Measurements from ENCODE around the gene KDF1. TPM values are rescaled to one million over a fixed set of nuclear protein-coding genes. Genes with fewer than 3 reads are reported as not detected.

Gene KDF1, protein sequence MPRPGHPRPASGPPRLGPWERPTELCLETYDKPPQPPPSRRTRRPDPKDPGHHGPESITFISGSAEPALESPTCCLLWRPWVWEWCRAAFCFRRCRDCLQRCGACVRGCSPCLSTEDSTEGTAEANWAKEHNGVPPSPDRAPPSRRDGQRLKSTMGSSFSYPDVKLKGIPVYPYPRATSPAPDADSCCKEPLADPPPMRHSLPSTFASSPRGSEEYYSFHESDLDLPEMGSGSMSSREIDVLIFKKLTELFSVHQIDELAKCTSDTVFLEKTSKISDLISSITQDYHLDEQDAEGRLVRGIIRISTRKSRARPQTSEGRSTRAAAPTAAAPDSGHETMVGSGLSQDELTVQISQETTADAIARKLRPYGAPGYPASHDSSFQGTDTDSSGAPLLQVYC
- not detected in 2 replicates for total RNA-seq (2014; rRNA removed; shearing (Covaris generic))

DNA sequence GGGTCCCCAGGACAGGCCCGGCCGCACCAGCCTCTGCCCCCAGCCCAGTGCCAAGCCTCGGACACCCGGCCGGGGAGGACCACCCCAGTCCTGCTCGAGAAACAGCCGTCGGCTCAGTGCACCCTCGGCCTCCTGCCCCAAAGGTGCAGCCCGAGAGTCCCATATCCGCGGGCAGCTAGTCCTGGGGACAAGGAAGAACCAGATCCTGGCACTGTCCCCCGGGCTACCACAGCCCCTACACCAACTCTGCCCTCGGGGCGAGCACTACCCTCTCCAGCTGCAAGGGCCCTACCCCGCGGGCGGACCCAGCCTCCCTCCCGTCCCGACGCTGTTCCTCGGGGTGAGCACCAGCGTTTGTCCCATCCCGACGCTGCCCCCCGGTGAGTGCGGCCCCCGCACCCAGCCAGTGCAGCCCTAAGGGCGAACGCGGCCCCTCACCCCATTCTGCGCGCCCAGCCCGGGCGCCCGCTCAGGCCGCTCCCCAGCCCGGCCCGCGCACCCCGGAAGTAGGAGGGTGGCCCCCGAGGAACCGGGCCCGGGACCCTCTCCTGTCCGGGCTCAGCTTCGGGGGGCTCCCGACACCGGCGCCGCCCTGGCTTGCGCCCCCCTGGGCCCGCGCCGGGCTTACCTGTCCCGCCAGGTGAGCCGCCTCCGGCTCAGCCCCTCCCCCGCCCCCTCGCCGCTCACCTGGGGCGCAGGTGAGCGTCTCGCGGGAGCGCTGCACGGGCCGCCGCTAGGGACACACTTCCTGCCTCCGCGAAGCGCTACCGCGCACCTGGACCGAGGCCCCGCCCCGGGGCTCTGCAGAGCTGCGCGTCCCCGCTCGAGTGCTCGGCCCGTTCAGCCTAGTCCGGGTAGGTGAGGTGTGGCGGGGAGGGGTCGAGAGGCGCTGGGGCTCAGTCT, at the start of gene KDF1:
Gene KDF1 (minus strand): TSS at position 747 of the 903 bp plus-strand sequence. CDS start 8,088 bp downstream, outside the sequence.
- no peak for DNase-seq (ENCODE audit: low read depth in 1 of 2, low spot score in 2 of 2)
- no peak within 1 kb of the TSS for H3K4me3 ChIP-seq
- peaks cover 21% of the 10 kb centered on the region for H3K27me3 ChIP-seq (replicated peaks)
- H3K9me3 ChIP-seq (replicated peaks): no peaks in the 10 kb centered on the region
- no peaks in the 10 kb centered on the region for H3K36me3 ChIP-seq
- H3K4me1 ChIP-seq (replicated peaks): peaks cover 23% of the 10 kb centered on the region
- no peak within 1 kb of the TSS for H3K27ac ChIP-seq

DNA sequence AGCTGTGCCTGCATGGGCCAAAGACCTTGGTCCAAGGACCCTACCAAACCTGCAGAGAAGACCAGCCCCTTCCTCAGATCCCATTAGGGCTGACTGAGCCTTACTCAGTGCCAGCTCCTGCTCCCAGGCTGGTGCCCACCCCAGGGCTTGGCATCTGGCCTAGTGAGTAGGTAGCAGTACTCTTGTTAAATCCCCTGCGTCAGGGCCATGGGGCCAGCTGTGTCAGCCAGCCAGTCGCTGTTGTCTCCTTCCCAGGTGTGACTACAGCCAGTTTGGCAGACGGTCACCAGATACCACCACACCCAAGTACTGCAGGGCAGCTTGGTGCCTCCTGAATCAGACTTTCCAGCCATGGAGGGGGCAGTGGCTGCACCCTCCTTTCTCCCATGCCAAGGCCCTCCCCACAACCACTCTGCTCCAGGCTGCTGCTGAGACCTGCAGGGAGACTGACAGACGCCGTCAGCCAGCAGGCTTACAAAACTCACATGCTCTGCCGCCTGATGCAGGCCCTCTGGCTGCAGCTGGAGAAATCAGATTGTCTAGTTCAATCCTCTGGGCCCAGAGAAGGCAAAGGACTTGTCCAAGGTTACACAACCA, 49.4 kb upstream of the KDF1 start:
- Histone ChIP-seq H3K4me1 (replicated peaks) (peaks cover 49% of the 10 kb centered on the region), H3K27me3 (replicated peaks) (no peaks in the 10 kb centered on the region), H3K4me3 (no peak overlapping the region), H3K27ac (no peak overlapping the region), H3K9me3 (replicated peaks) (no peaks in the 10 kb centered on the region), H3K36me3 (peaks cover 17% of the 10 kb centered on the region)
- DNase-seq (ENCODE audit: low read depth in 1 of 2, low spot score in 2 of 2): no peak

- no peak overlapping the region for H3K27ac ChIP-seq
- H3K4me3 ChIP-seq: no peak overlapping the region
- H3K9me3 ChIP-seq (replicated peaks): no peaks in the 10 kb centered on the region
- no peaks in the 10 kb centered on the region for H3K27me3 ChIP-seq (replicated peaks)
- DNase-seq (ENCODE audit: low read depth in 1 of 2, low spot score in 2 of 2): no peak
- peaks cover 19% of the 10 kb centered on the region for H3K36me3 ChIP-seq
- peaks cover 46% of the 10 kb centered on the region for H3K4me1 ChIP-seq (replicated peaks)
These were observed 47.8 kb upstream of the KDF1 start for GRCh38 chr1:27007909-27008582.

DNA sequence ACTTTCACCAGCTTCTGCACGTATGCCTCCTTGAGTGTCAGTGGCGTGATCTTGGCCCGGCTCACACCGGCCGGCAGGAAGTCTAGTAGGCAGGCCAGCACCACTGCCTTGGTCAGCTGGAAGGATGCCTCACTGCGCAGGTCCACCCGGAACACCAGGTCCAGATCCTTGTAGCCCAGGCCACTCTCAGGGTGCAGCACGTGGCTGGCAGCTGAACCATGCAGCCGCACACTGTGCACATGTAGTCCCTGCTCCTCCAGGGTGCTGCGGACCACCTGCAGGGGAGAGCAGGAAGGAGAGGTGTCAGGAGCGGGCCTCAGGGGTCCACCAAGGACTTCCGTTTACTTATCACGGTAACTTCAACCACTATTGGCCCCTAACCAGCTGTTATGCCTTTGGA, 46.4 kb upstream of the KDF1 start:
- H3K9me3 ChIP-seq (replicated peaks): no peaks in the 10 kb centered on the region
- H3K4me3 ChIP-seq: no peak overlapping the region
- no peak overlapping the region for H3K27ac ChIP-seq
- H3K4me1 ChIP-seq (replicated peaks): peaks cover 39% of the 10 kb centered on the region
- peaks cover 22% of the 10 kb centered on the region for H3K36me3 ChIP-seq
- no peak for DNase-seq (ENCODE audit: low read depth in 1 of 2, low spot score in 2 of 2)
- no peaks in the 10 kb centered on the region for H3K27me3 ChIP-seq (replicated peaks)

- no peak for DNase-seq (ENCODE audit: low read depth in 1 of 2, low spot score in 2 of 2)
- H3K27ac ChIP-seq: no peak overlapping the region
- H3K27me3 ChIP-seq (replicated peaks): no peaks in the 10 kb centered on the region
- no peaks in the 10 kb centered on the region for H3K9me3 ChIP-seq (replicated peaks)
- H3K36me3 ChIP-seq: peaks cover 23% of the 10 kb centered on the region
- H3K4me3 ChIP-seq: no peak overlapping the region
- H3K4me1 ChIP-seq (replicated peaks): peaks cover 39% of the 10 kb centered on the region
These were observed 45.6 kb upstream of the KDF1 start for GRCh38 chr1:27005648-27006496.

- peaks cover 39% of the 10 kb centered on the region for H3K4me1 ChIP-seq (replicated peaks)
- no peaks in the 10 kb centered on the region for H3K27me3 ChIP-seq (replicated peaks)
- peaks cover 29% of the 10 kb centered on the region for H3K36me3 ChIP-seq
- DNase-seq (ENCODE audit: low read depth in 1 of 2, low spot score in 2 of 2): no peak
- no peaks in the 10 kb centered on the region for H3K9me3 ChIP-seq (replicated peaks)
- no peak overlapping the region for H3K4me3 ChIP-seq
- no peak overlapping the region for H3K27ac ChIP-seq
These were observed 44.9 kb upstream of the KDF1 start for GRCh38 chr1:27005166-27005530.

GRCh38 chr1:27004471-27005165, 44.4 kb upstream of the KDF1 start:
- Histone ChIP-seq H3K27ac (no peak overlapping the region), H3K27me3 (replicated peaks) (no peaks in the 10 kb centered on the region), H3K36me3 (peaks cover 29% of the 10 kb centered on the region), H3K4me1 (replicated peaks) (peaks cover 39% of the 10 kb centered on the region), H3K4me3 (no peak overlapping the region), H3K9me3 (replicated peaks) (no peaks in the 10 kb centered on the region)
- no peak for DNase-seq (ENCODE audit: low read depth in 1 of 2, low spot score in 2 of 2)

DNA sequence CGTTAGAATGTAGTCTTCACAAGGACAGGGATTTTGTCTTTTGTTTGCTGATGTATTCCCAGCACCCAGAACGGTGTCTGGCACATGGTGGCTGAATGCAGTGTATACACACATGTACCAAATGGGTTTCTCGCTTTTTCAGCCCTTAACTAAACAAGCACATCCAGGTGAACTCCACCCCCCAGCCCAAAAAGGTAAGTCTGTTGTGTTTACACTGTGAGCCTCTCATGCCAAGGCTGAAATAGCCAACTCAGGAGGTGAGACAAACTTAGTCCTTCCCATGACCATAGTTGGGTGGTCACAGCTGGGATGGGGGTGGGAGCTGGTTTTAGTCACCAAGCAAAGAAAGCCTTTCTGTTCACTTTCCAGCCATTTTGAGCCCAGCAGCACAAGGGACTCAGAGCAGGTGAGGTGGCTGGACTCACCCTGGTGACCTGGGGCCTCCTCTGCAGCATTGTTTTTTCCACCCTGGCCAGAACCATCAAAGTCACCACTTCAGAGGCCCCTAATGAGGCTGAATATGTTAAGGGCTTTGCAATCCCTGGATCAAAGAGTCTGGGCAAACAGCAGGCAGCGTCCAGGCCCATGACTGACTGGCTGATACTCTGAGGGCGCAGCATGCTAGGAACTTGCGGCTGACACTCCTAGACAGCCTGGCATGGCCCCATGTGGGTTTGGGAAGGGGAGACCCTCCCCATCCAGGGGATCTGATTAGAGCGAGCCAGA, 43.6 kb upstream of the KDF1 start:
- H3K9me3 ChIP-seq (replicated peaks): no peaks in the 10 kb centered on the region
- no peaks in the 10 kb centered on the region for H3K27me3 ChIP-seq (replicated peaks)
- no peak overlapping the region for H3K4me3 ChIP-seq
- no peak overlapping the region for H3K27ac ChIP-seq
- H3K4me1 ChIP-seq (replicated peaks): peaks cover 40% of the 10 kb centered on the region
- peaks cover 26% of the 10 kb centered on the region for H3K36me3 ChIP-seq
- no peak for DNase-seq (ENCODE audit: low read depth in 1 of 2, low spot score in 2 of 2)

DNA sequence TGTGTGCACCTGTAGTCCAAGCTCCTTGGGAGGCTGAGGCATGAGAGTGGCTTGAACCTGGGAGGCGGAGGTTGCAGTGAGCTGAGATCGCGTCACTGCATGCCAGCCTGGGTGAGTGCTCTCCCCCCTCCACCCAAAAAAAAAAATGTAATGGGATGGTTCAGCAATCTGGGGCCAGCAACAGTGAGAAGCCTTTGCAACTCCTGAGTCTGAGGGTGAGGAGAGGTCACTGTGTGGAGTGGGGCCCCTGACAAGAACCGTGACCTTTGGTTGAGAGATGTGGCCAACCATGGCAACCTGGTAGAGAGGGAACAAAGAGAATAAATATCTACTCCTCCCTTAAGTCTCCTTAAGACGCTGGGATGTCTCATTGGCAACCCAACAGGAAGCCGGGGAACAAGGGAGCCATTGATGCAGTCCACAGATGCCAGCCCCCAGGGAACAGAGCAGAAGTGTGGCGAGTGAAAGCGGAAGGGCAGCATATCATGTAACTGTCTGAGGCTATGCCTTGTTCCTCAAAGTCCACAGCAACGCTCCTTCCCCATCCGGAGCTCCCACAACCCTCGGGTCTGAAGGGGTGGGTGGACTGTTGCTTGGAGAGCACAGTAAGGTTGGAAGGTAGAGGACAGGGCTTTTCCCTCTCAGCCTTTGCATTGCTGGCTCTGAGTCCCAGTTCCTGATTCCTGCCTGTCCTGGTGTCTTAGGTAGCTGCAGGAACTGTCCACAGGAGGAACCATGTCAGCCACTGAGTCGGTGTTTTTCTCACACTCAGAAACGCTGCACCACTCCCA, 41.5 kb upstream of the KDF1 start:
- Histone ChIP-seq H3K36me3 (peaks cover 26% of the 10 kb centered on the region), H3K27ac (no peak overlapping the region), H3K4me1 (replicated peaks) (peaks cover 51% of the 10 kb centered on the region), H3K9me3 (replicated peaks) (no peaks in the 10 kb centered on the region), H3K4me3 (no peak overlapping the region), H3K27me3 (replicated peaks) (no peaks in the 10 kb centered on the region)
- DNase-seq (ENCODE audit: low read depth in 1 of 2, low spot score in 2 of 2): no peak

- no peaks in the 10 kb centered on the region for H3K9me3 ChIP-seq (replicated peaks)
- H3K36me3 ChIP-seq: peaks cover 23% of the 10 kb centered on the region
- H3K4me3 ChIP-seq: no peak overlapping the region
- peak overlapping the region; percentile 95 for H3K27ac ChIP-seq
- H3K27me3 ChIP-seq (replicated peaks): no peaks in the 10 kb centered on the region
- H3K4me1 ChIP-seq (replicated peaks): peaks cover 51% of the 10 kb centered on the region
- peak in 1 of 2 experiments; percentile 29 for DNase-seq (ENCODE audit: low read depth in 1 of 2, low spot score in 2 of 2)
These were observed 40.7 kb upstream of the KDF1 start for GRCh38 chr1:27000817-27001460.

All from SJSA1 (cell line).